Measurements from ENCODE around the gene LGSN. TPM values are rescaled to one million over a fixed set of nuclear protein-coding genes. Genes with fewer than 3 reads are reported as not detected.
"Not testable (repeated sequence)": the region's sequence is repeated elsewhere in the genome, so short reads cannot be mapped to it uniquely, and the experiment has no call there.

LGSN gene
- total RNA-seq, 2 donors from 2014 or later = 0.11 to 13.2 TPM

DNA sequence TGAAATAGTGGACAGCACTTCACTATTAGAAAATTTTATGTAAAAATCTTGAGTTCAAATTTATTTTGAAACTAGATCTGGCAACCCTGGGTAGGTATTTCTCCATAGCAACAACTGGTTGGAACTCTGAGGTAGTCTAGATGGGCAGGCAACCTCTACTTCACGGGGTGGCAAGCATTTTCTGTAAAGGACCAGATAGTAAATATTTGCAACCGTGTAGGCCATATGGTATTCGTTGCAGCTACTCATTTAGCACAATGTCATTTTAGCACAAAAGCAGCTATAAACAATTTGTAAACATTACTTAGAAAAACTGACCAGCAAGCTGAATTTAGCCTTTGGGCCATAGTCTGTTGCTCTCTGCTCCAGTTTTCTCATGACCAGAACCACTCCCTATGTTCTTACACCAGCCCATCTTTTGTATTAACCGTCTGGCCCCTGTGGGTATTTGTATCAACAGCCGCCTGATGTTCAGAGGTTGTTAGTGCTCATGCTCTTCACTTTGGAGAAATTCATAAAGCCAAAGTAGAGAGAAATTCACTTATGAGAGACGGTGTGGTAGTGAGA is 29.2 kb downstream of the LGSN start:
- Histone ChIP-seq H3K27ac (no peak overlapping the region), H3K36me3 (no peaks in the 10 kb centered on the region), H3K9me3 (no peaks in the 10 kb centered on the region), H3K4me1 (no peaks in the 10 kb centered on the region), H3K4me3 (no peak overlapping the region), H3K9ac (ENCODE audit: low read depth in 2 of 2, low read length in 2 of 2) (no peak overlapping the region), H3K27me3 (no peaks in the 10 kb centered on the region)
- TF ChIP-seq, protein P1, sequence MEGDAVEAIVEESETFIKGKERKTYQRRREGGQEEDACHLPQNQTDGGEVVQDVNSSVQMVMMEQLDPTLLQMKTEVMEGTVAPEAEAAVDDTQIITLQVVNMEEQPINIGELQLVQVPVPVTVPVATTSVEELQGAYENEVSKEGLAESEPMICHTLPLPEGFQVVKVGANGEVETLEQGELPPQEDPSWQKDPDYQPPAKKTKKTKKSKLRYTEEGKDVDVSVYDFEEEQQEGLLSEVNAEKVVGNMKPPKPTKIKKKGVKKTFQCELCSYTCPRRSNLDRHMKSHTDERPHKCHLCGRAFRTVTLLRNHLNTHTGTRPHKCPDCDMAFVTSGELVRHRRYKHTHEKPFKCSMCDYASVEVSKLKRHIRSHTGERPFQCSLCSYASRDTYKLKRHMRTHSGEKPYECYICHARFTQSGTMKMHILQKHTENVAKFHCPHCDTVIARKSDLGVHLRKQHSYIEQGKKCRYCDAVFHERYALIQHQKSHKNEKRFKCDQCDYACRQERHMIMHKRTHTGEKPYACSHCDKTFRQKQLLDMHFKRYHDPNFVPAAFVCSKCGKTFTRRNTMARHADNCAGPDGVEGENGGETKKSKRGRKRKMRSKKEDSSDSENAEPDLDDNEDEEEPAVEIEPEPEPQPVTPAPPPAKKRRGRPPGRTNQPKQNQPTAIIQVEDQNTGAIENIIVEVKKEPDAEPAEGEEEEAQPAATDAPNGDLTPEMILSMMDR (IDR thresholded peaks at IDR 0.05) = no peak
- no peak for DNase-seq
- intact Hi-C loops (cut with DNase I) = no loop called here

DNA sequence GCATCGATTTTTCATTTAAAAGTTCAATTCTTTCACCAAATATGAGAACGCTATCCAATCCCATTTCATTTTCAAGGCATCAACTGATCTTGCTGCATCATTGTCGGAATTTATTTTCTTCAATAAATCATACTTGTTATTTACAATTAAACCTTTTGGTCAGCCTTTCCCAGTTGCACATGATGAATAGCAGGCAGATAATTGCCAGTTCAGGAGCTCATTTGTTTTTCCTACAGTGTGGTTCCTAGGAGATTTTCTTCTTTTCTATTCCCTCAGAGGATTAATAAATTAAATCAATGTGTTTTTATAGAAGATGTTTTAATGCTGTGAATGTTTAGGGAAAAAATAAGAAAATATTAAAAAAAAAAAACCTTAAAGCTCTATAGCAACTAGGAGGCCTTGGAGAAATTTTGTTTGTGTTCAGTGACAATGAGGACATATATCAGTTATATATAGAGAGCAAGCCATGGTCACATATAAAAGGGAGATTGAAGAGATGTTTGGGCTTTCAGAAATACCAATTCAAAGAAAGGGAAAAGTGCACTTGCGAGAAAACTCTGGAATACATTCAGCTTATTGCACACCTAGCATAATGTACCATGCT is 30.4 kb downstream of the LGSN start:
- H3K9ac ChIP-seq (ENCODE audit: low read depth in 2 of 2, low read length in 2 of 2) = no peak overlapping the region
- H3K27me3 ChIP-seq = no peaks in the 10 kb centered on the region
- no peaks in the 10 kb centered on the region for H3K4me1 ChIP-seq
- H3K27ac ChIP-seq = no peak overlapping the region
- H3K9me3 ChIP-seq = no peaks in the 10 kb centered on the region
- H3K36me3 ChIP-seq = no peaks in the 10 kb centered on the region
- TF ChIP-seq, protein P1 (IDR thresholded peaks at IDR 0.05) = no peak
- no peak overlapping the region for H3K4me3 ChIP-seq
- intact Hi-C loops (cut with DNase I) = no loop called here
- DNase-seq = no peak

DNA sequence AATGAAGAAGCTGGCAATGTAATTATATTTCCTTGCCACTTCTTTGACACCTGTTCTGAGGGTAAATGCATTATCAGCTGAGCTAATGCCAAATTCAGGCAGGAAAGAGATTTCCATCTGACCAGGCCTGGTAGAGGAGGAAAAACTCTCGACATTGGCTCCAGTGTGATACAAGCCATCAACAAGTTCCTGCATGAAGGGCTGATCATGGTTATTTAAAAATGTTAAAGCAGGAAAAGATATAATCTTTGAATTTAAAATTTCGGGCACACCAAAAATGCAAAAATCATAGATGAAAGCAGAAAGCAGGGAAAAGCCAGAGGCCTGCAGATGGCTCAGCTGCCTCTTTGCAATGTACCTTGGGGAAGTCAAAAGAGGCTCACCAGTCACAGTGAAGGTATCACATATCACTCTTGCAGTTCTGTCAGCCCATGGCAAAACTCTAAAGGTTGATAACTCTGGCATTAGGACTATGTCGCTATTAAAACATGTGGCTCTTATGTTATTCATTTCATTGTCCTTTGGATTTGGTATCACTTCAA is 39.1 kb downstream of the LGSN start:
- Histone ChIP-seq H3K4me1 (no peaks in the 10 kb centered on the region), H3K27me3 (no peaks in the 10 kb centered on the region), H3K9me3 (no peaks in the 10 kb centered on the region), H3K36me3 (no peaks in the 10 kb centered on the region), H3K27ac (no peak overlapping the region), H3K9ac (ENCODE audit: low read depth in 2 of 2, low read length in 2 of 2) (no peak overlapping the region), H3K4me3 (no peak overlapping the region)
- intact Hi-C loops (cut with DNase I) = no loop called here
- DNase-seq = no peak
- TF ChIP-seq, protein P1 (IDR thresholded peaks at IDR 0.05) = no peak

DNA sequence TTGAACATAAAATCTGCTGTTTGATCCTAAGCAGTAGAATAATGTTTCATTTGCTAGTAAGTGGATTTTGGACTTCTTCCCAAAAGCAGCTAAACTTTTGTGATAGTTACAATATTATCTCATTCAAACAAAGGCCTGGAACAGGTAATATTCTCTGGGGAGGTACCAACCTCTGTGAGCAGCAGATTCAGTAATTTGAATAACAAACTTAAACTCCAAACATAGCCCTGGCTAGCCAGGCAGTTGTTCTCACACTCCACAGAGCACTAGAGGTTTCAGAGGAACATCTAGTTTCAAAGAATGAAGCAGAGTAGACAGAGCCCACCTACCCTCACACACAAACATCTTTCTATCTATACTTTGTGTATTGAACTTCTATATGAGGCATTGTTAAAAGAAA is 40.9 kb downstream of the LGSN start:
- Histone ChIP-seq H3K36me3 (no peaks in the 10 kb centered on the region), H3K4me3 (no peak overlapping the region), H3K9ac (ENCODE audit: low read depth in 2 of 2, low read length in 2 of 2) (no peak overlapping the region), H3K9me3 (no peaks in the 10 kb centered on the region), H3K4me1 (no peaks in the 10 kb centered on the region), H3K27ac (no peak overlapping the region), H3K27me3 (no peaks in the 10 kb centered on the region)
- DNase-seq = no peak
- TF ChIP-seq, protein P1 (IDR thresholded peaks at IDR 0.05) = no peak
- intact Hi-C loops (cut with DNase I) = no loop called here

DNA sequence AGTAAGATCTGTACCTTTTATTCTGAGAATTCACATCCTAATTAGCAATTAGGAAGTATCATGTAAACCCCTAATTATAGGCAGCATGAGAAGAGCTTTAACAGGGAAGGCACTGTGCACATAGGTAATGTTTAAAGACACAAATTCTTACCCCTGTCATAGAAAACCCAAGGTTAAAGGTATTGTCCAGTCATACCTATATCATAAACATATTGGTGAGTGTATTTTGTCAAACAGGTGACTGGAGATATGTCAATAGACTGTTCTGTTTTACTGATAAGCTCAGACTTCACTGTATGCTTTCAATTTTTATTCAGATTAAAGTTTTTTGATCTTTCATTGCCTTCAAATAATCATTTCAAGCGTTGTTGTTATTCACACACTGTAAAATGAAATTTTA is 43.8 kb downstream of the LGSN start:
- no peak overlapping the region for H3K27ac ChIP-seq
- no peaks in the 10 kb centered on the region for H3K9me3 ChIP-seq
- no peaks in the 10 kb centered on the region for H3K27me3 ChIP-seq
- no peak overlapping the region for H3K4me3 ChIP-seq
- no peaks in the 10 kb centered on the region for H3K36me3 ChIP-seq
- no peaks in the 10 kb centered on the region for H3K4me1 ChIP-seq
- DNase-seq = no peak
- H3K9ac ChIP-seq (ENCODE audit: low read depth in 2 of 2, low read length in 2 of 2) = no peak overlapping the region
- intact Hi-C loops (cut with DNase I) = no loop called here
- TF ChIP-seq, protein P1 (IDR thresholded peaks at IDR 0.05) = no peak

DNA sequence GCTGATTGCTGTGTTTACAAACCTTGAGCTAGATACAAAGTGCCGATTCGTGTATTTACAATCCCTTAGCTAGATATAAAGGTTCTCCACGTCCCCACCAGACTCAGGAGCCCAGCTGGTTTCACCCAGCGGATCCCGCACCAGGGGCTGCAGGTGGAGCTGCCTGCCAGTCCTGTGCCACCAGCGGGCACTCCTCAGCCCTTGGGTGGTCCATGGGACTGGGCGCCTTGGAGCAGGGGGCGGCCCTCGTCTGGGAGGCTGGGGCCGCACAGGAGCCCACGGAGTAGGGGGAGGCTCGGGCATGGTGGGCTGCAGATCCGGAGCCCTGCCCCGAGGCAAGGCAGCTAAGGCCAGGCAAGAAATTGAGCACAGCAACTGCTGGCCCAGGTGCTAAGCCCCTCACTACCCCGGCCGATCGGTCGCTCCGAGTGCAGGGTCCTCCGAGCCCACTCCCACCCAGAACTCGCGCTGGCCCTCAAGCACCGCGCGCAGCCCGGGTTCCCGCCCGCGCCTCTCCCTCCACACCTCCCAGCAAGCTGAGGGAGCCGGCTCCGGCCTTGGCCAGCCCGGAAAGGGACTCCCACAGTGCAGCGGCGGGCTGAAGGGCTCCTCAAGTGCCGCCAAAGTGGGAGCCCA is 44.9 kb downstream of the LGSN start:
- H3K4me3 ChIP-seq; H3K27me3 ChIP-seq; H3K27ac ChIP-seq; H3K9me3 ChIP-seq; H3K9ac ChIP-seq (ENCODE audit: low read depth in 2 of 2, low read length in 2 of 2); H3K36me3 ChIP-seq; intact Hi-C loops (cut with DNase I); DNase-seq; H3K4me1 ChIP-seq: not testable (repeated sequence)
